Activated T-cell treated with anti-CD3 and anti-CD28 coated beads for 48 hours (primary cell): Measurements from ENCODE around the gene ROR2.
"Not testable (repeated sequence)": the region's sequence is repeated elsewhere in the genome, so short reads cannot be mapped to it uniquely, and the experiment has no call there.

Experiments
- DNase-seq: peaks from one replicate; pipeline ENCODE4 v3.0.0-alpha.2; 2020; ENCODE audit warnings: low read depth

The ROR2 gene

DNA sequence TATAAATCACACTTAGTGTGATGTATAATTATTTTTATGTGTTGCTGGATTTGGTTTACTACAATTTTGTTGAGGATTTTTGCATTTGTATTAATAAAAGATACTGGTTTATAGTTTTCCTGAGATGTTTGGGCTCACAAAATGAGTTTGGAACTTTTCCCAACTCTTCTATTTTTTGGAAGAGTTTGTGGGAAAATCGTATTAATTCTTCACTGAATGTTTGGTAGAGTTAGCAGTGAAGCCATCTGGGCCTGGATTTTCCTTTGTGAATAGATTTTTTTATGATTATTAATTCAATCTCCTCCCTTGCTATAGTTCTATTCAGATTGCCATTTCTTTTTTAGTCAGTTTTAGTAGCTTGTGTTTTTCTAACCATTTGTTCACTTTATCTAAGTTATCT is 324.7 kb downstream of the ROR2 start:
- no peak for DNase-seq

DNA sequence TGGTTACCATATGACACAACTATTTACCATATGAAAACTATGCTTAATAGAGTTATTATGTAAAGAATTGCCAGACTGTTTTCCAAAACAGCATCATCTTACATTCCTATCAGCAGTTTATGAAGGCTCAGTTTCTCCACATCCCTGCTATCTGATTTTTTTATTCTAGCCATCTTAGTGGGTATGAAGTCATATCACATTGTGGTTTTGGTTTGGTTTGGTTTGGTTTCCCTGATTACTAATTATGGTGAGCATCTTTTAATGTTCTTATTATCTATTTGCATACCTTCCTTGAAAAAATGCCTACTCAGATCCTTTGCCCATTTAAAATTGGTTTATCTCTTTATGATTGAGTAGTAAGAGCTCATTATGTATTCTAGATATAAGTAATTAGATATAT is 327.0 kb downstream of the ROR2 start:
- no peak for DNase-seq

DNA sequence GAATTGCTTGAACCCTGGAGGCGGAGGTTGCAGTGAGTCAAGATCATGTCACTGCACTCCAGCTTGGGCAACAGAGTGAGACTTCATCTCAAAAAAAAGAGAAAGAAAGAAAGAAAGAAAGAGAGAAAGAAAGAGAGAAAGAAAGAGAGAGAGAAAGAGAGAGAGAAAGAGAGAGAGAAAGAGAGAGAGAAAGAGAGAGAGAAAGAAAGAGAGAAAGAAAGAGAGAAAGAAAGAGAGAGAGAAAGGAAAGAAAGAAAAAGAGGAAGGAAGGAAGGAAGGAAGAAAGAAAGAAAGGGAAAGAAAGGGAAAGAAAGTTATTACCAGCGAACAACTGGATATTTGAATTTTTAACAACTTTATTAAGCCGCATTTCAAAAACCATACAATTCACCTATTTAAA is 327.9 kb downstream of the ROR2 start:
- not testable (repeated sequence) for DNase-seq

DNA sequence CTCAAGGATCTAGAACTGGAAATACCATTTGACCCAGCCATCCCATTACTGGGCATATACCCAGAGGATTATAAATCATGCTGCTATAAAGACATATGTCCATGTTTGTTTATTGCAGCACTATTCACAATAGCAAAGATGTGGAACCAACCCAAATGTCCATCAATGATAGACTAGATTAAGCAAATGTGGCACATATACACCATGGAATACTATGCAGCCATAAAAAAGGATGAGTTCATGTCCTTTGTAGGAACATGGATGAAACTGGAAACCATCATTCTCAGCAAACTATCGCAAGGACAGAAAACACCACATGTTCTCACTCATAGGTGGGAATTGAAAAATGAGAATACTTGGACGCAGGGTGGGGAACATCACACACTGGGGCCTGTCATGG is 336.0 kb downstream of the ROR2 start:
- DNase-seq, result not testable (repeated sequence)

DNA sequence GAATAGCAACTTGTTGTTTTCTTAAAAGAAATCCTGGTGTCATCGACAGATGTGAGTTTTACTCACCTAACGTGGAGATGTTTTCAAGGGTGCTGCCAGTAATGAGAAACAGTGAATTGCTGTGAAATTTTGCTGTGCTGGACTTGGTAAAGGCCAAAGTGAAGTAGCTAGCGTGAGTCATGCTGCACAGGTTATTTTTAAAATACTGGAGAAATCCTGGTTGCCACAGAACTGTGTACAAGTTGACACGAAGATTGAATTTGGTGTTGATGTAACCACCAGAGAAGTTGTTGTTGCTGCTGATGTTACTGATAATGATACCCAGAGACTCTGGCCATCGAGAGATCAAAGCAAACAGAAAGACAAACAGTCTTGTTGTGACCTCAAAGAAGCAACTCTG is 338.4 kb downstream of the ROR2 start:
- no peak for DNase-seq

DNA sequence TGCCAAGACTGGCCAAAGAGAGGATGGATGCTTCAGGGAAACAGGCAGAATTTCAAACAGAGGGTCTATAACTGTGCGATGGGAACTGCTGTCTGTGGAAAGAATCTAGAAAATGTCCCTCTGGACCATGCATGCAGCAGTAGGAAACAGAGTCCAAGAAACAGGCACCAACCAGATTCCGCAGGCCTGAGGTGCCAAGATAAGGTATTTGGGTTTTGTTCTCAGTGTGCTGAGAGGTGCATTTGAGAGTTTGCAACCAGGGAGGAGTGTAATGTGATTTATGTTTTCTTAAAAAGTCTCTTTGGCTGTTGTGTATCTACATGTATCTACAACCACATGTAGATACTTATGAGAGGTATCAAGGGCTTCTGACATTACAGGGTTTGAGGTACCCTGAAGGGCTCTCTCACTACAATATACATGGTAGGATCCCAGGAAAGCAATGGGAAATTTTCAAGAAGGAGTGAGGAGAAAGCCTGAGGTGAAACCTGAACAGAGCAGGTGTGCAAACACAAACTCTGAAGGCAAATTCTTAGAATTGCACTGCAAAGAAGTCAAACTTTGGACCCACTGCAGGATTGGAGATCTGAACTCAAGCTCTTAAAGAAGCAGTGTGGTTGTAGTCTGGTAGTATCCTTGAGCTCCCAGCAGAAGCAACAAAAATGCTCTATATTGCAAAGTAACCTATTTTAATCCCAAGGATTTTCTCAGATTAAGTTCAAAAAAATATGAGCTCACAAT is 343.6 kb downstream of the ROR2 start:
- DNase-seq, result no peak

DNA sequence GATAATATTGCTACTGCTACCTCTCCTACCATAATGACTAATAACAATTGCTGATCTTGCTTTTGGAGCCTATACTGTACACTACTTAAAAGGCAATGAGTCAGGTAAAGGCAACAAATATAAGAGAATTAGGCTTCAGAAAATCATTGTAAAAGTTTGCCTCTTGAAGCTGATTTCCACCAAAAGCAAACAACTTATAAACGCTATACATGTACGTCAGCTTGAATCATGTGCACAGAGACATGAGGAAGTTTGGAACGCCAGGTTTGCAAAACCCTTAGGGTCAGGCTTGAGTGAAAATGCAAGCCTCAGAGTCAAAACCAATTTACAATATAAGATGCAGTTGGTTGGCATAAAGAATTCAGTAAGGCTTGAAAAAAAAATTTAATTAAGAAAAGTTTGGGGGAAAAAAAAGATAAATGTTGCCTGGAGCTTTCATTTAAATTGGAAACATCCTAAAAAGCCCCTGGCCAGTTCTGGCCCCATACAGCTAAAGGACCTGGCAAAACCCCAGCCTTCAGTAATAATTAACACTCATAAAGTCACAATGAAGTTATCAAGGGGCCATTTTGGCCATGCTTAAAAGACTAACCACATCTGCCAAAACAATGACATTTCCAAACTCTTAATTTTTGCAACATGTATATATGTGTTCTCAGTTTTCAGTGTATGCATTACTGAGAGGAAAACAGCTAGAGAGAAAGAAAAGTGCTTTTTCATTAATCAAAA is 345.4 kb downstream of the ROR2 start:
- no peak for DNase-seq

DNA sequence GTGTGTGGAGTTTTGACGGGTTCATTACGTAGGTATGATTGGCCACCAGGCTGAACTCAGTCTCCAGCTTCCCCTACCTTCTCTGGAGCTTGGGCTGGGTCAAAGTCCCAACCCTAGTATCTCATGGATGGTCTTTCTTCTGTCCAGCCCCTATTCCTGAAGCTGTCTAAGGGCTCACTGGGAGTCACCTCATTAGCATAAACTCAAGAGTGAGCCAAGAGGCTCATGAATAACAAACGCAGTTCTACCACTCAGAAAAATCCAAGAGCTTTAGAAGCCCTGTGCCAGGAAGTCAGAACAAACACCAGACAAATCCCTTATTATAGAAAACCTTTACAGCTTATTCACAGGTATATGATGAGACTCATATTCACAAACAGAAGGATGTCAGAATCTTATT is 346.1 kb downstream of the ROR2 start:
- no peak for DNase-seq

DNA sequence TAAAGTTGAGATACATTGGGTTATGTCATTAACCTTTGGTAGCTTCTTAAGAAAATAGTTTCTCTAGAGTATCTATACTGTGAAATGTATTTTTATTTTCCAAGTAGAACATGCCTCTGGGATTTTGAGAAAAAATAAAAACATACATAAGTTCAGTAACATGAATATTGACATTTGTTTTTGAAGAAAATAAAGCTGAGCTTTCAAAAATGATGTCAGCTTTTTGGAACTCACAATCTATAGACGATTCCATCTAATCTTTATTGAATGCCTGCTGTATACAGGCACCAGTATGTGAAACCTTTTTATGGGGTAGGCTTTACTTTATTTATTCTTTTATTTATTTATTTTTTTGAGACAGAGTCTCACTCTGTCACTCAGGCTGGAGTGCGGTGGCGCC is 350.5 kb downstream of the ROR2 start:
- no peak for DNase-seq

DNA sequence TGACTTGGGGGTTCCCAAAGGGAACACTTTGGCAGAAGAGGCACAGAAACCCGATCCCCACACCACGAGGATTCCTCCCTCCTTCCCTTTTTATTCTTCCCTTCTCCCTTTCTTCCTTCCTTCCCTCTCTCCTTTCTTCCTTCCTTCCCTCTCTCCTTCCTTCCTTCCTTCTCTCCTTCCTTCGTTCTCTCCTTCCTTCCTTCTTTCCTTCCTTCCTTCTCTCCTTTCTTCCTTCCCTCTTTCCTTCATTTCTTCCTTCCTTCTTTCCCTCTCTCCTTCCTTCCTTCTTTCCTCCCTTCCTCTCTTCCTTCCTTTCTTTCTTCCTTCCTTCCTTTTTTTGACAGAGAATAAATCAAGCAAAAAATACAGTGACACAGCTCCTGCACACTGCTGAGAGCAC is 358.4 kb downstream of the ROR2 start:
- no peak for DNase-seq

DNA sequence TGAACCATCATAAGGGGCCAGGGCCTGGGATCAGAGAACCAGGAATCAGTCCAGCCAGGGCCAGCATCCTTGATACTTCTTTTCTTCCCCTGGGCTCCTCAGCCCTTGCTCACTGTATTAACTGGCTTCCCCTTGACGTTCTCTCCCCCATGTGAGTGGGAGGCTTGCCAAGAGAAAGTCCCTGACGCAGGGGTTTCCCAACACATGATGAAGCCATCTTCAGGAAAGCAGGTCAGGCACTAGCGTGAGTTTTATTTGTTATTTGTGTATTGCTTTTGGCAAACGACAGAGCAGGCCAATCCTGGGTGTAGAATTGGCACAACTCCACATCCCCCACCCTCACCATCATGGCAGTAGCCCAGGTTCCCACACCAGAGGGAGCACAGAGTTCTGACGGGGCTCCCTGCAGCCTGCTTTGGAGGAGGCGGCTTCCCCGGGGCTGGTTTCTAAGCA is 360.9 kb downstream of the ROR2 start:
- DNase-seq, result no peak

DNA sequence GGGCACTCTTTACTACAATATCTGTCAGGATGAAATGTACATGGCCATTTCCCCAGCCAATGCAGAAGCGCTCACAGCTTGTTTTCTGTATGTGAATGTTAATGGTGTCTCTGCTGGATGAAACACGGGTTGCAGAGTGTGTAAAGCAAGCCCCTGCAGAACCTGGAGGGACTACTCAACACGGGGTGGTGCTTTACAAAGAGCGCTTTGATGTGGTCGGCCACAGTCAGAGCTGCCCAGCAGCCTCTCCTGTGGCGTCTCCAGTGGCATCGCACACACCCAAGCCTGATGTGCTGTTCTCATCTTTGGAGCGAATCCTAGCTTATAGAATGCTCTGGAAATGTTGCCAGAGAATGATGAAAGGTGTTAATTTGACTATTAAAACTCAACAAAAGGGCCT is 363.7 kb downstream of the ROR2 start:
- DNase-seq, result no peak

DNA sequence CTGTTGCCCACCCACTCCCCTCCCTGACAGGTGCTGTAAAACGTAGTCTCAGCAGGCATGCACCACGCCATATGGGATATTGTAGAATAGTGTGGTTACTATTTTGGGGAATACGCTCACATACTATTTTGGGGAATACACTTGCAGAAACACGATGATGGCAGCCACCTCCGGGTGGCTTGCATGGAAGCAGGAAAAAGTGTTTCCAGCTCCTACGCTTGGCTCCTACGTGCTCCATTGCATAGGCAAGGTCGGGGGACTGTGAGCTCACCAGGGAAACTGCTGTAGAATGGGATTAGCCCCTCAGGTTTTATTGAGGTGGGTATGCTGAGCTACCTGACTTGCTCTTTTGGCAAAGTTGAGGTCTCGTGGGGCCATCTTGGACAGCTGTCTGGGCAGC is 366.1 kb downstream of the ROR2 start:
- DNase-seq, result no peak

DNA sequence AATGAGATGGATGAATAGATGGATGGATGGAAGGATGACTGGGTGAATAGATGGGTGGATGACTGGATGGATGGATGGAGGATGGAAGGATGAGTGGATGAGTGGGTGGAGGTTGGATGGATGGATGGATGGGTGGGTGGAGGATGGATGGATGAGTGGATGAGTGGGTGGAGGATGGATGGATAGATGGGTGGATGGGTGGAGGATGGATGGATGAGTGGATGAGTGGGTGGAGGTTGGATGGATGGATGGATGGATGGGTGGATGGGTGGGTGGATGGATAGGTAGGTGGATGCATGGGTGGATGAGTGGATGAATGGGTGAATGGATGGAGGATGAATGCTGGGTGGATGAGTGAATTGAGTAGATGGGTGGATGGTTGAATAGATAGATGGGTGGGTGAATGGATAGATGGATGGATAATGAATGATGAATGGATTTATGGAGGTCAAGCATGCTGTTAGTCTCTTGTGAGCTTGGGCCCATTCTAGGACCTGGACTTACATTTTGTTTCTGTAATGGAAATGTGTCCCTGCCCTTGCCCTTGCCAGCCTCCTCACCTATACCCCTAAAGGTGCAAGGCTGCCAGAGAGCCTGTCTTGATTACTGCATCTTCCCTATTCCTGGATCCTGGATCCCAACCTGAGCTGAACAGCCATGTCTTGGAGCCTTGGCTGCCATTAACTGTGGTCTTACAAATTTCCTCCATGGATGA is 366.7 kb downstream of the ROR2 start:
- DNase-seq, result no peak

DNA sequence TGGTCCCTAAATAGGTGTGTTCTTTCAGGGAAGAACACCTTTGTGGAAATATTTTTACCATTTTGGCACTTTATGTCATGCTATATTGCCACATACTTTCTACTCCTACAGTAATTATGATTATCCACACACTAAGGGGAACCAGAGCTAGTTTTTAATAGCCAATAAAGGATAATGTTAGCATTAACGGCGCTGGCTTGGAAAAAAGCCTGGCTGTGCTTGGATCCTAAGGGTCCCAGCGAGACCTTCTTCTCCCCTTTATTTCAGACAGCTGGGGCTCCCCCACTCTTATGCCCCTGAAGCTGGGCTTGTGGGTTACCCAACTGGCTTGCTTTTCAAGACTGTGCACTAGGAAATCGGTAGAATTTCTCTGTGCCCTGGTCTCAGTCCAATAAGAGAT is 367.8 kb downstream of the ROR2 start:
- no peak for DNase-seq

DNA sequence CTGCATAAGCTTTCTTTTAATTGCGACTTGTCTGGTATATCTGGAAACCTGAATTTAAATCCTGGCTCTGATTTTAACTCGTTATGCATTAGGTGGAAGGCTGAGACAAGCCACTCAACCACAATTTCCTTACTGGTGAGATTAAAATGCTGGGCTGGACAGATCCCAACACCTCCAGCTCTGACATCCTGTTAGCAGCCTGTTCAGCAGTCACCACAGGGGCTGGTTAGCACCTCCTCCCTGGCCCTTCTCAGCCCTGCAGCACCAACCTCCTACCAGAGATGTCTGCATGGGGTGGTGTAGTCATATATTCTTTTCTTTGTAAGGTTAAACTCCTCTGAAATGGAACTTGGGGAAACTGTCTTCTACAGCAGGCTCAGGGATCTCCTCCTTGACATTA is 369.9 kb downstream of the ROR2 start:
- DNase-seq, result no peak

DNA sequence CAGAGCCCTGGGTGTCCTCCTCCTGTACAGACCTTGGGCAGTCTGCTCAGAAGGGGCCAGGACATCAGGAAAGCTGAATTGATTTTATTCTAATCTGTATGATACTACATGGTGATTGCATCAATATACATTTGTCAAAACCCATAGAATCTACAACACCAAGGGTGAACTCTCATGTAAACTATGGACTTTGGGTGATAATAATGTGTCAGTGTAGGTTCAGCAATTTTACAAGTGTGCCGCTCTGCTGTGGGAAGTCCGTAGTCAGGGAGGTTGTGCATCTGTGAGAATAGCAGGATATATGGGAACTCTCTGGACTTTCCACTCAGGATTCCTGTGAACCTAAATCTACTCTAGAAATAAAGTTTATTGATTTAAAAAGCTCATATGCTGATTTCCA is 371.1 kb downstream of the ROR2 start:
- DNase-seq, result no peak

DNA sequence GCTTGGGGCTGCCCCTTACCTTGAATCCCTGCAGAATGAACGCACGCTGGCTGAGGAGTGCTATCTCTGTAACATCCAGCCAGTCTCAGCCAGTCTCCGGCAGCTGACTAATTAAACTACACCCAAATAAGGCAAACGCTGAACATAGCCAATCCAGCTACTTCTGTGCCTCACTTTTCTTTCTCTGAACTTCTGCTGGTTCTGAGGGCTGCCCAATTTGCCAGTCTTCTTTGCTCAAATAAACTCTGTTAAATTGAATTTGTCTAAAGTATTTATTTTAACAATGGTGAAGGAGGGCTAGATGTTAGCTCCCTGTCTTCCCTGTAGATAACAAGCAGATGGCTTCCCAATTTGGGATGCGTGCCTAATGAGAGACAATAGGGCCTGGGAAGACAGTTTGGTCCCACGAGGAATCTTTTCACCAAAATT is 372.4 kb downstream of the ROR2 start:
- DNase-seq, result no peak

DNA sequence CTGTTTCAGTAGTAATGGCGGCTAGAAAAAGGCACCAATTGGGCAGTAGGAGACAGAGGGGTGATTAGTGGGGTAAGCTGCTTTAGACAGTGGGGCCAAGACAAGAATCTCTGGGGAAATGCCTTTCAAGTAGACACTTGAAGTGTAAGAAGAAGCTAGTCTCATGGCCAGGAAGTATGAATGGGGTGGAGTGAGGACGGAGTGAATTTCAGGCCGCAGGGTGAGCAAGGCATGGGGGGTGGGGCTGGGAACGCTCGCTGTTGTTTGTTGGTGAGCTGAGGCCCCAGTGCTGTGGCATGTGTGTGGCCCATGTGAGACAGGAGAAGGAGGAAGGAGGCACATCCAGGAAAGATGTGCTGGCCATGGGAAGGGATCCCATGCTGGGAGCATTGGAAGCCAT is 377.2 kb downstream of the ROR2 start:
- DNase-seq, result no peak

DNA sequence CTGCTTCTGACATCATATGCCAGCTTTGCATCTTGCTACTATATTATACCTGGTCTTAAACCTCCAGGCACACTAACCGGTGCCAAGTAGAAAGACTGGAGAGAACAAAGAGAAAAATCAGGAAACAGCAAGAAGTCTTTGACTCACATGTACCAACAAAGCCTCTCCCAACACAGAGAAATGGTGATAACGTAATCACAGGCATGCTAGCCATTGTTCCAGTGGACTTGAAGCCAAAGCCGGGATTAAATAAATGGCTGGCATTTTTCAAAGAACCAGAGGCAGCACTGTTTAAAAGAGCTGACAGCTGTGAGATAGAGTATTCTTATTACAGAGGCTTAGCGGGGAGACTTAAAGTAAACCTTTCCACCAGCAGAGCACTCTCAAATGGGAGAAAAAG is 378.0 kb downstream of the ROR2 start:
- DNase-seq, result no peak

DNA sequence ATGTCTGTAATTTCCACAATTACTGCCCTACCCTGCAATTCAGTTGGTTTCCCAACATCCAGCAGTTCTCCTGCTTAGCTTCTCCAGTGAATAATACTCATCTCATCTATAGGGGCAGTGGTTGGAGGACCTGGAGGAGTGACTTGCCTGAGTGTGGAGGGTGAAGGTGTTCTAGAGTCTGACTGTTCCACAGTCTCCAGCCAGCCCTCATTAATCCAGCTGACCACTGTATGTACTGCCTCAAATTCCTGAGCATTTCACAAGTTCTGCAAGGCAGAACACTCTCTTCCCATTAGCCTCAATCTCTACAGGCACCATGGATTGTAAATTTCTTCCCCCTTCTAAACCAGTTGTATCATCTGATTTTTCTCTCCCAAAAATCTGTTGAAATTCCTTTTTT is 379.0 kb downstream of the ROR2 start:
- DNase-seq, result no peak

DNA sequence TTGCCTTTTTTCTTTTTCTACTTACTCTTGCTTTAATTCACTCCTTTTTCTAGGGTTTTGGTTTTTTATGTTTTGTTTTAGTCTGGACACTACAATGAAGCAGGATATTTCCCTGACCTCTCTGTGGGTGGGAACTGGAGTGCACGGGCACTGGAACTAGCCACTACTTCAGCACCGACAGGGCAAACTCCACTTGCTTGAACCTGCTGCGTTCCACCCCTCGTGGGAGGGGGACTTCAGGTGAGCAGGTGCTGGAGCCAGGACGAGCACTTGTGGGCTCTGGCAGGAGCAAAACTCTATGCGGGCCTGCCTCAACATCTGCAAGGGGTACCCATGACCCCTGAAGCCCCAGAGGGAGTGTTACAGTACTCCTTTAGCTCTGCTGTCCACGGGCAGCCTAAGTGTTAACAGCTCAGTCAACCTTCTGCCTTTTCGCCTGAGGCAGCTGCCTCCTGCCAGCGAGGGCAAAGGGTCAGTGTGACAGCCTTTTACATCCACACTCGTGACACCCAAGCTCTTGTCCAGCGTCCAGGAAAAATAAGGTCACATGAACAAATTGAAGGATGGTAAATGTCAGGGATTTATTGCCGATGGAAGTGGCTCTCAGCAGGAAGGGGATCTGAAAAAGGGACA is 382.3 kb downstream of the ROR2 start:
- DNase-seq, result no peak
